HL-60 (cell line): ENCODE measurements around the gene C4BPB.

Experiments used
- DNase-seq, 2 experiments: peaks; one replicate each; pipeline ENCODE4 v3.0.0-alpha.2; 2010 to 2020; ENCODE audit warnings: low read depth in 1 of 2, low spot score in 1 of 2
- H3K27ac ChIP-seq: fragments of 250-450 bp; sonication (Bioruptor Pico); replicated peaks from 2 replicates; pipeline ENCODE4 v1.5.1; 2020; ENCODE audit warnings: mild to moderate bottlenecking, moderate library complexity
- H3K27me3 ChIP-seq: fragments of 250-450 bp; sonication (Bioruptor Pico); 2 replicates; pipeline ENCODE4 v1.5.1; 2021; ENCODE audit warnings: mild to moderate bottlenecking, moderate library complexity; ENCODE audit not compliant: insufficient read depth, poor library complexity, severe bottlenecking
- H3K4me3 ChIP-seq: replicated peaks from 2 replicates; pipeline ENCODE4 v1.5.1; 2011; ENCODE audit warnings: mild to moderate bottlenecking, control low read depth, low read length; ENCODE audit not compliant: insufficient read depth
- GABPA ChIP-seq: IDR thresholded peaks from 2 replicates; pipeline ENCODE4 v1.6.1; 2012; ENCODE audit warnings: low read depth
- POLR2AphosphoS5 ChIP-seq: IDR thresholded peaks from 2 replicates; pipeline ENCODE4 v1.6.1; 2012; ENCODE audit warnings: low read depth
- SPI1 ChIP-seq: IDR thresholded peaks from 2 replicates; pipeline ENCODE4 v1.6.1; 2012; ENCODE audit warnings: low read depth, mild to moderate bottlenecking, borderline replicate concordance
- TF ChIP-seq, protein P1 (sequence below): IDR thresholded peaks from 2 replicates; pipeline ENCODE4 v1.6.1; 2012; ENCODE audit warnings: low read depth; ENCODE audit not compliant: insufficient replicate concordance
- TF ChIP-seq, protein P2 (sequence below): IDR thresholded peaks from one replicate; pipeline ENCODE4 v1.5.1; 2011; ENCODE audit warnings: low read length, control low read depth, inconsistent platforms; ENCODE audit not compliant: insufficient read depth

The C4BPB gene

DNA sequence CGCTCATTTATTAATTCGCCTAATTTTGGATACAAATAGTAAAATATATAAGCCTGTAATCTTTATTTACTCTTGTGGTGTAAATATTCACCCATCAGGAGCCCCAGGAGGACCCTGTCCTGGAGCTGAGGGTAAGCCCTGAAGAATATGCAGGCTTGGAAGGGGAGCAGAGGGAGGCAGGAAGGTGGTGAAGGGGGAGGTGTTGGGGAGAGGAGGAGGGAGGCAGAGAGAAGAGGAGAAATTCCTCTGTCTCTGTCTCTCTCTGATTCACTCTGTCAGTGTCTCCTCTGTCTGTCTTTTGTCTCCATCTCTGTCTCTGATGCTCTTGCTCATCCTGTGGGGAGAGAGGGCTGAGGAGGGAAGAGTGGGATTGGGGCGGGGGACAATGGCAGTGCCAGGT is 2.8 kb upstream of the C4BPB start:
- Histone ChIP-seq H3K27ac (no peak overlapping the region), H3K4me3 (no peak overlapping the region), H3K27me3 (no peaks in the 10 kb centered on the region)
- DNase-seq, result no peak
- TF ChIP-seq POLR2AphosphoS5, result no peak
- no peak for TF ChIP-seq GABPA
- TF ChIP-seq, protein P1, sequence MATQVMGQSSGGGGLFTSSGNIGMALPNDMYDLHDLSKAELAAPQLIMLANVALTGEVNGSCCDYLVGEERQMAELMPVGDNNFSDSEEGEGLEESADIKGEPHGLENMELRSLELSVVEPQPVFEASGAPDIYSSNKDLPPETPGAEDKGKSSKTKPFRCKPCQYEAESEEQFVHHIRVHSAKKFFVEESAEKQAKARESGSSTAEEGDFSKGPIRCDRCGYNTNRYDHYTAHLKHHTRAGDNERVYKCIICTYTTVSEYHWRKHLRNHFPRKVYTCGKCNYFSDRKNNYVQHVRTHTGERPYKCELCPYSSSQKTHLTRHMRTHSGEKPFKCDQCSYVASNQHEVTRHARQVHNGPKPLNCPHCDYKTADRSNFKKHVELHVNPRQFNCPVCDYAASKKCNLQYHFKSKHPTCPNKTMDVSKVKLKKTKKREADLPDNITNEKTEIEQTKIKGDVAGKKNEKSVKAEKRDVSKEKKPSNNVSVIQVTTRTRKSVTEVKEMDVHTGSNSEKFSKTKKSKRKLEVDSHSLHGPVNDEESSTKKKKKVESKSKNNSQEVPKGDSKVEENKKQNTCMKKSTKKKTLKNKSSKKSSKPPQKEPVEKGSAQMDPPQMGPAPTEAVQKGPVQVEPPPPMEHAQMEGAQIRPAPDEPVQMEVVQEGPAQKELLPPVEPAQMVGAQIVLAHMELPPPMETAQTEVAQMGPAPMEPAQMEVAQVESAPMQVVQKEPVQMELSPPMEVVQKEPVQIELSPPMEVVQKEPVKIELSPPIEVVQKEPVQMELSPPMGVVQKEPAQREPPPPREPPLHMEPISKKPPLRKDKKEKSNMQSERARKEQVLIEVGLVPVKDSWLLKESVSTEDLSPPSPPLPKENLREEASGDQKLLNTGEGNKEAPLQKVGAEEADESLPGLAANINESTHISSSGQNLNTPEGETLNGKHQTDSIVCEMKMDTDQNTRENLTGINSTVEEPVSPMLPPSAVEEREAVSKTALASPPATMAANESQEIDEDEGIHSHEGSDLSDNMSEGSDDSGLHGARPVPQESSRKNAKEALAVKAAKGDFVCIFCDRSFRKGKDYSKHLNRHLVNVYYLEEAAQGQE, result no peak
- no peak for TF ChIP-seq SPI1
- TF ChIP-seq, protein P2, sequence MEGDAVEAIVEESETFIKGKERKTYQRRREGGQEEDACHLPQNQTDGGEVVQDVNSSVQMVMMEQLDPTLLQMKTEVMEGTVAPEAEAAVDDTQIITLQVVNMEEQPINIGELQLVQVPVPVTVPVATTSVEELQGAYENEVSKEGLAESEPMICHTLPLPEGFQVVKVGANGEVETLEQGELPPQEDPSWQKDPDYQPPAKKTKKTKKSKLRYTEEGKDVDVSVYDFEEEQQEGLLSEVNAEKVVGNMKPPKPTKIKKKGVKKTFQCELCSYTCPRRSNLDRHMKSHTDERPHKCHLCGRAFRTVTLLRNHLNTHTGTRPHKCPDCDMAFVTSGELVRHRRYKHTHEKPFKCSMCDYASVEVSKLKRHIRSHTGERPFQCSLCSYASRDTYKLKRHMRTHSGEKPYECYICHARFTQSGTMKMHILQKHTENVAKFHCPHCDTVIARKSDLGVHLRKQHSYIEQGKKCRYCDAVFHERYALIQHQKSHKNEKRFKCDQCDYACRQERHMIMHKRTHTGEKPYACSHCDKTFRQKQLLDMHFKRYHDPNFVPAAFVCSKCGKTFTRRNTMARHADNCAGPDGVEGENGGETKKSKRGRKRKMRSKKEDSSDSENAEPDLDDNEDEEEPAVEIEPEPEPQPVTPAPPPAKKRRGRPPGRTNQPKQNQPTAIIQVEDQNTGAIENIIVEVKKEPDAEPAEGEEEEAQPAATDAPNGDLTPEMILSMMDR, result no peak

DNA sequence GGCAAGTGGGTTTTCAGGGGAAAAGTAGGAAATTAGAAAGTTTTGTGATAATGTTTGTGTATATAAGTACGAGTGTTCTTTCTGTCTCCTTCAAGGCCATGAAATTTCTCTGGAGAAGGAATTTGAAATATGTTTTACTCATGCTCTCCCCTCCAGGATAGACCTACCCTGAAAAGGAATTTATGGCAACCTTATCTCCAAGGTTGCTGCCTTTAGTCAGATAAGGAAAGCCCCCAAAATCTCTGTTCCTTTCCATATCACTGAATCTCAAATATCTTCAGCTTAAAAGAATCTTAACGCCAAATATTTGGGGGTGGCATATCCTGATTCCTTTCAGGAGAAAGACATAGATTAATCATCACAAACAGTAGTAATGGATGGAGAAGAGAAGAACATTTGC is 499 bp upstream of the C4BPB start:
- Histone ChIP-seq H3K27ac (no peak overlapping the region), H3K4me3 (no peak overlapping the region), H3K27me3 (no peaks in the 10 kb centered on the region)
- TF ChIP-seq SPI1 (no peak), POLR2AphosphoS5 (no peak), GABPA (no peak)
- TF ChIP-seq, protein P1, result no peak
- TF ChIP-seq, protein P2, result no peak
- DNase-seq, result no peak

DNA sequence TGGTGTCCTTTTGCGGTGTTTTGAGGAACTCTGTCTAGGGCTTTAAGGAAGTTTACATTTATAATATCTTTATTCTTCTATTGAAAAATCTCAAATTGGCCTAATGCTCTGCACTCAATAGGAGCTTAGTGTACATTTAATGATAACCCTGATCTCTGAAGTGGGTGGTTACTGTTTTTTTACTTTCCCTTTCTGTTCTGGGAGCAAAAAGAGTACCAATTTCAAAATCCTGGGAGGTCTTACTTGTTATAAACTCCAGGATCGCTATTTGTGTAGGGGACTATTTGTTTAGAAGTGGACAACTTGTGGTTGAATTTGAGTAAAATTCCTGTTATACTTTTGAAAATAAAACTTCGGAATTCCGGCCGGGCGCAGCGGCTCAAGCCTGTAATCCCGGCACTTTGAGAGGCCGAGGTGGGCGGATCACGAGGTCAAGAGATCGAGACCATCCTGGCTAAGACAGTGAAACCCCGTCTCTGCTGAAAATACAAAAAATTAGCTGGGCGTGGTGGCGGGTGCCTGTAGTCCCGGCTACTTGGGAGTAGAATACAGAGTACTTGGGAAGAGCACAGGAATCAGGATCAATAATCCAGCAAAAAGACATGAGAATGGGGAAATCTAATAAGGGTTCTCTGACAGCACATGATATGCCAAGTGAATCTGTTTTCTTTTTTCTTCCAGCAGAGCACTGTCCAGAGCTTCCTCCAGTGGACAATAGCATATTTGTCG is 1.1 kb downstream of the C4BPB start:
- H3K4me3 ChIP-seq, result no peak overlapping the region
- no peak for DNase-seq
- no peaks in the 10 kb centered on the region for H3K27me3 ChIP-seq
- TF ChIP-seq, protein P1, result no peak
- TF ChIP-seq POLR2AphosphoS5 (no peak), SPI1 (no peak), GABPA (no peak)
- TF ChIP-seq, protein P2, result no peak
- H3K27ac ChIP-seq, result no peak overlapping the region
